HG02981 (cell line): ENCODE data around the gene SLC38A9.
"Not testable (repeated sequence)": the region's sequence is repeated elsewhere in the genome, so short reads cannot be mapped to it uniquely, and the experiment has no call there.

Experiments used
- ATAC-seq: cut with Tn5 transposase; IDR thresholded peaks from one replicate; pipeline ENCODE4 v1.9.1; 2021; ENCODE audit warnings: mild to moderate bottlenecking, moderate library complexity; ENCODE audit not compliant: unreplicated experiment

Gene SLC38A9

GRCh38 chr5:55712023-55712859 is at the start of gene SLC38A9:
TSS of gene SLC38A9 (minus strand) at chr5:55712324. CDS start at chr5:55697958, 14,366 bp downstream.
- ATAC-seq: peak; percentile 99

GRCh38 chr5:55761721-55762120 is 49.6 kb upstream of the SLC38A9 start:
- not testable (repeated sequence) for ATAC-seq

GRCh38 chr5:55758714-55759113 is 46.6 kb upstream of the SLC38A9 start:
- ATAC-seq: no peak

- no peak for ATAC-seq
Measured at GRCh38 chr5:55758231-55758630, 46.1 kb upstream of the SLC38A9 start.

- ATAC-seq: no peak
Measured at GRCh38 chr5:55750499-55750898, 38.4 kb upstream of the SLC38A9 start.

GRCh38 chr5:55750063-55750462 is 37.9 kb upstream of the SLC38A9 start:
- ATAC-seq: no peak

GRCh38 chr5:55749387-55749786 is 37.3 kb upstream of the SLC38A9 start:
- no peak for ATAC-seq

GRCh38 chr5:55747778-55748318 is 35.7 kb upstream of the SLC38A9 start:
- ATAC-seq: no peak

GRCh38 chr5:55742778-55743177 is 30.7 kb upstream of the SLC38A9 start:
- ATAC-seq: no peak

- no peak for ATAC-seq
Measured at GRCh38 chr5:55737793-55738192, 25.7 kb upstream of the SLC38A9 start, which contains the start of gene DDX4. TSS of gene DDX4 (plus strand) at chr5:55738061. CDS start at chr5:55738964, 903 bp downstream.

GRCh38 chr5:55734658-55735057 is 22.5 kb upstream of the SLC38A9 start:
- ATAC-seq: no peak

- ATAC-seq: no peak
Measured at GRCh38 chr5:55732585-55732984, 20.5 kb upstream of the SLC38A9 start.

- no peak for ATAC-seq
Measured at GRCh38 chr5:55731848-55732247, 19.7 kb upstream of the SLC38A9 start.

GRCh38 chr5:55724281-55724680 is 12.2 kb upstream of the SLC38A9 start:
- ATAC-seq: no peak

GRCh38 chr5:55720188-55720703 is 8.1 kb upstream of the SLC38A9 start:
- no peak for ATAC-seq

- ATAC-seq: not testable (repeated sequence)
Measured at GRCh38 chr5:55719026-55719425, 6.9 kb upstream of the SLC38A9 start.

- ATAC-seq: no peak
Measured at GRCh38 chr5:55715519-55716078, 3.5 kb upstream of the SLC38A9 start.

- no peak for ATAC-seq
Measured at GRCh38 chr5:55714749-55715148, 2.6 kb upstream of the SLC38A9 start.

- no peak for ATAC-seq
Measured at GRCh38 chr5:55714339-55714738, 2.2 kb upstream of the SLC38A9 start.

- ATAC-seq: no peak
Measured at GRCh38 chr5:55713871-55714270, 1.7 kb upstream of the SLC38A9 start.

- ATAC-seq: peak; percentile 2
Measured at GRCh38 chr5:55711507-55712022, 559 bp downstream of the SLC38A9 start.

- ATAC-seq: no peak
Measured at GRCh38 chr5:55708732-55709131, 3.4 kb downstream of the SLC38A9 start.
